Measurements from ENCODE around the gene EIF5A. TPM values are rescaled to one million over a fixed set of nuclear protein-coding genes. Genes with fewer than 3 reads are reported as not detected.

Gene EIF5A
- total and polyA plus RNA-seq, 7 donors: 104 to 603 (median 156) TPM

- DNase-seq: no peak
- Histone ChIP-seq H3K9me3 (no peaks in the 10 kb centered on the region), H3K27me3 (no peaks in the 10 kb centered on the region), H3K4me3 (peak overlapping the region in 3 of 4 donors; percentile 71 to 91 (median 90)), H3K4me1 (peaks cover 0 to 66% (median 50%) of the 10 kb centered on the region in 4 donors), H3K36me3 (no peaks in the 10 kb centered on the region), H3K27ac (peak overlapping the region; percentile 93 to 100 (median 98))
- TF ChIP-seq CTCF (IDR thresholded peaks at IDR 0.05): no peak
- no peak for TF ChIP-seq EP300 (IDR thresholded peaks at IDR 0.05)
- no peak for TF ChIP-seq POLR2A (IDR thresholded peaks at IDR 0.05)
- no peak for TF ChIP-seq POLR2AphosphoS5 (IDR thresholded peaks at IDR 0.05)
- intact Hi-C loops (cut with DNase I): loop anchor here (2.0 kb wide), 2 partner anchors 72 to 236 kb away; partner anchors contain the start of gene SLC2A4
- WGBS, 2 donors: 89 to 92% methylated on average over 37 of the region's 37 CpGs
These were observed 45.6 kb downstream of the EIF5A start for GRCh38 chr17:7352910-7353635.

- Histone ChIP-seq H3K27ac (peak overlapping the region; percentile 16 to 99 (median 51)), H3K36me3 (no peaks in the 10 kb centered on the region), H3K27me3 (no peaks in the 10 kb centered on the region), H3K4me3 (no peak overlapping the region), H3K9me3 (no peaks in the 10 kb centered on the region), H3K4me1 (peaks cover 0 to 62% (median 48%) of the 10 kb centered on the region in 4 donors)
- no peak for DNase-seq
- no peak for TF ChIP-seq POLR2A (IDR thresholded peaks at IDR 0.05)
- TF ChIP-seq CTCF (IDR thresholded peaks at IDR 0.05): no peak
- TF ChIP-seq POLR2AphosphoS5 (IDR thresholded peaks at IDR 0.05): no peak
- TF ChIP-seq EP300 (IDR thresholded peaks at IDR 0.05): no peak
- intact Hi-C loops (cut with DNase I): loop anchor here (2.0 kb wide), 1 partner anchor 206 kb away; the partner anchor contains the start of gene SENP3
- WGBS, 2 donors: 59 to 73% methylated on average over 9 of the region's 9 CpGs
These were observed 46.9 kb downstream of the EIF5A start for GRCh38 chr17:7354262-7354843.

GRCh38 chr17:7355053-7355452 lies 47.6 kb downstream of the EIF5A start, which contains the start of gene TMEM95:
TSS of gene TMEM95 (plus strand) at chr17:7355156. CDS start at chr17:7355205, 49 bp downstream.
- intact Hi-C loops (cut with DNase I): loop anchor here (2.0 kb wide), 1 partner anchor 206 kb away; the partner anchor contains the start of gene SENP3
- DNase-seq: peak; percentile 78
- 64 to 74% methylated on average over 10 of the region's 10 CpGs for whole genome bisulfite sequencing, 2 donors
- H3K27me3 ChIP-seq: no peaks in the 10 kb centered on the region
- no peaks in the 10 kb centered on the region for H3K36me3 ChIP-seq
- no peaks in the 10 kb centered on the region for H3K9me3 ChIP-seq
- no peak within 1 kb of the TSS for H3K4me3 ChIP-seq
- H3K27ac ChIP-seq: peak within 1 kb of the TSS; percentile 41 to 99 (median 51)
- peak in 1 of 4 donors; percentile 14 for TF ChIP-seq POLR2AphosphoS5 (IDR thresholded peaks at IDR 0.05)
- TF ChIP-seq POLR2A (IDR thresholded peaks at IDR 0.05): no peak
- peaks cover 0 to 55% (median 41%) of the 10 kb centered on the region in 4 donors for H3K4me1 ChIP-seq

- TF ChIP-seq CTCF (IDR thresholded peaks at IDR 0.05): no peak
- no peak for TF ChIP-seq POLR2AphosphoS5 (IDR thresholded peaks at IDR 0.05)
- no peak for TF ChIP-seq EP300 (IDR thresholded peaks at IDR 0.05)
- TF ChIP-seq POLR2A (IDR thresholded peaks at IDR 0.05): no peak
- H3K4me1 ChIP-seq: peaks cover 0 to 50% (median 38%) of the 10 kb centered on the region in 4 donors
- no peak overlapping the region for H3K4me3 ChIP-seq
- H3K27ac ChIP-seq: peak overlapping the region; percentile 41 to 99 (median 51)
- 82% methylated on average over 8 of the region's 8 CpGs for WGBS, 2 donors
- H3K9me3 ChIP-seq: no peaks in the 10 kb centered on the region
- no peaks in the 10 kb centered on the region for H3K36me3 ChIP-seq
- intact Hi-C loops (cut with DNase I): loop anchor here (2.0 kb wide), 1 partner anchor 205 kb away; the partner anchor contains the start of gene SENP3
- H3K27me3 ChIP-seq: no peaks in the 10 kb centered on the region
- no peak for DNase-seq
These were observed 48.1 kb downstream of the EIF5A start for GRCh38 chr17:7355573-7355972.

- no peak overlapping the region for H3K4me3 ChIP-seq
- WGBS, 2 donors: 5 to 10% methylated on average over 12 of the region's 12 CpGs
- intact Hi-C loops (cut with DNase I): loop anchor here (1.0 to 2.0 kb wide), 3 partner anchors 39 to 81 kb away; partner anchors contain the start of genes PLSCR3 and TMEM256
These were observed 48.7 kb downstream of the EIF5A start for GRCh38 chr17:7356072-7356549.

More at GRCh38 chr17:7356072-7356549, 48.7 kb downstream of the EIF5A start:
- peak overlapping the region; percentile 41 to 99 (median 51) for H3K27ac ChIP-seq
- H3K9me3 ChIP-seq: no peaks in the 10 kb centered on the region
- H3K27me3 ChIP-seq: no peaks in the 10 kb centered on the region
- no peaks in the 10 kb centered on the region for H3K36me3 ChIP-seq
- TF ChIP-seq CTCF (IDR thresholded peaks at IDR 0.05) (peak; percentile 81 to 93 (median 86)), EP300 (IDR thresholded peaks at IDR 0.05) (no peak), POLR2AphosphoS5 (IDR thresholded peaks at IDR 0.05) (peak in 2 of 4 donors; percentile 15 to 17), POLR2A (IDR thresholded peaks at IDR 0.05) (no peak)
- H3K4me1 ChIP-seq: peaks cover 0 to 45% (median 38%) of the 10 kb centered on the region in 4 donors
- peak; percentile 90 for DNase-seq
